ENCODE results near the gene CCR7.

GRCh38 chr17:40560592-40561293, 4.5 kb downstream of the CCR7 start:
- TF ChIP-seq CTCF (IDR thresholded peaks at IDR 0.05; ENCODE audit: low read length) (peak; percentile 2), EZH2phosphoT487 (IDR thresholded peaks at IDR 0.05; ENCODE audit: low read length) (no peak)
